K562 (cell line): Measurements from ENCODE around the gene VIPR2. TPM values are rescaled to one million over a fixed set of nuclear protein-coding genes. Genes with fewer than 3 reads are reported as not detected.

Source experiments
- ARID3B ChIP-seq: fragments of 250-450 bp; sonication (Bioruptor Pico); IDR thresholded peaks from 2 replicates; pipeline ENCODE4 v1.4.0; 2020; ENCODE audit warnings: borderline replicate concordance
- BRD9 ChIP-seq: fragments of 450-650 bp; IDR thresholded peaks from 2 replicates; pipeline ENCODE4 v1.6.1; 2018; ENCODE audit warnings: low read depth; ENCODE audit not compliant: partially characterized antibody
- HMG20B ChIP-seq: fragments of 250-450 bp; sonication (Bioruptor Pico); IDR thresholded peaks from 2 replicates; pipeline ENCODE4 v1.5.0; 2021; ENCODE audit warnings: mild to moderate bottlenecking
- KDM4B ChIP-seq, 2 experiments: fragments of 450-650 bp in 1 of 2; sonication (generic) in 1 of 2; IDR thresholded peaks; 2 replicates each; pipeline ENCODE4 v1.6.1; 2016 to 2017; ENCODE audit warnings: borderline replicate concordance in 2 of 2, antibody characterized with exemption in 1 of 2, low read depth in 1 of 2, mild to moderate bottlenecking in 1 of 2
- MYC ChIP-seq, 2 experiments: fragments of 250-450 bp in 1 of 2; sonication (Bioruptor Pico) in 1 of 2; IDR thresholded peaks; 2 replicates each; pipeline versions ENCODE4 v1.5.1 to v1.6.1; 2012 to 2021; ENCODE audit warnings: low read depth in 2 of 2, borderline replicate concordance in 1 of 2, improper control_type of control experiment in 1 of 2, low read length in 1 of 2, mild to moderate bottlenecking in 1 of 2, moderate library complexity in 1 of 2
- SNAPC5 ChIP-seq: fragments of 250-450 bp; sonication (Bioruptor Pico); IDR thresholded peaks from 2 replicates; pipeline ENCODE4 v1.8.0; 2021; ENCODE audit warnings: moderate library complexity, mild to moderate bottlenecking, inconsistent platforms
- TCF3 ChIP-seq: sonication (generic); formaldehyde crosslinking; IDR thresholded peaks from 2 replicates; pipeline ENCODE4 v1.4.0; 2020; ENCODE audit warnings: mild to moderate bottlenecking, missing genetic modification reagents
- TSHZ1 ChIP-seq: fragments of 250-450 bp; sonication (Bioruptor Pico); IDR thresholded peaks from 2 replicates; pipeline ENCODE4 v1.4.0; 2020; ENCODE audit warnings: mild to moderate bottlenecking, moderate library complexity
- ZBTB8A ChIP-seq: fragments of 450-650 bp; IDR thresholded peaks from 2 replicates; pipeline ENCODE4 v1.6.1; 2018; ENCODE audit warnings: mild to moderate bottlenecking, moderate library complexity; ENCODE audit not compliant: partially characterized antibody
- polyA plus RNA-seq, 8 experiments: library from polyadenylated mRNA; depleted of rRNA in 4 of 8; stranded (reverse) in 5 of 8; unstranded in 3 of 8; fragments of >200 nt; fragmentation: Nextera tagmentation in 2 of 8; fragmentation: Illumina TruSeq in 1 of 8; extraction: Ambion mirVana in 2 of 8; extraction: Trizol in 1 of 8; gene quantifications; 2 replicates each; pipeline versions ENCODE4 v1.2.1 to v1.2.3, GENCODE V29; 2011 to 2014; ENCODE audit warnings: inconsistent platforms in 1 of 8, missing spikeins in 1 of 8
- total RNA-seq, 7 experiments: library from RNA; depleted of rRNA in 6 of 7; stranded (reverse); fragments of >200 nt in 6 of 7; fragmentation: Illumina TruSeq in 2 of 7; extraction: Trizol in 2 of 7; gene quantifications; 2 replicates each; pipeline versions ENCODE4 v1.2.1 to v1.2.3, GENCODE V29; 2011 to 2021; ENCODE audit warnings: low replicate concordance in 1 of 7

The VIPR2 gene
- total and polyA plus RNA-seq, 9 of the 15 experiments (the other 6 are each of a cell fraction or from before 2014, with no cell fraction given) = 0.04 TPM; not detected in 8

GRCh38 chr7:159139639-159140038 is 5.0 kb downstream of the VIPR2 start (continued):
- TF ChIP-seq ARID3B (CRISPR knock-in tag) = no peak
- no peak for TF ChIP-seq ZBTB8A
- TF ChIP-seq TSHZ1 (CRISPR knock-in tag) = no peak
- TF ChIP-seq TCF3 (CRISPR knock-in tag) = no peak
- TF ChIP-seq HMG20B (CRISPR knock-in tag) = no peak
- TF ChIP-seq MYC (IDR thresholded peaks at IDR 0.05; ENCODE audit: low read depth, low read length) = no peak
- no peak for TF ChIP-seq MYC (CRISPR knock-in tag; IDR thresholded peaks at IDR 0.05; ENCODE audit: borderline replicate concordance, low read depth)
- TF ChIP-seq KDM4B (IDR thresholded peaks at IDR 0.05; ENCODE audit: borderline replicate concordance in 2 of 2, low read depth in 1 of 2) = no peak
- TF ChIP-seq SNAPC5 (CRISPR knock-in tag) = no peak
- TF ChIP-seq BRD9 = no peak
